ENCODE measurements around the gene FAM107B.

FAM107B gene

DNA sequence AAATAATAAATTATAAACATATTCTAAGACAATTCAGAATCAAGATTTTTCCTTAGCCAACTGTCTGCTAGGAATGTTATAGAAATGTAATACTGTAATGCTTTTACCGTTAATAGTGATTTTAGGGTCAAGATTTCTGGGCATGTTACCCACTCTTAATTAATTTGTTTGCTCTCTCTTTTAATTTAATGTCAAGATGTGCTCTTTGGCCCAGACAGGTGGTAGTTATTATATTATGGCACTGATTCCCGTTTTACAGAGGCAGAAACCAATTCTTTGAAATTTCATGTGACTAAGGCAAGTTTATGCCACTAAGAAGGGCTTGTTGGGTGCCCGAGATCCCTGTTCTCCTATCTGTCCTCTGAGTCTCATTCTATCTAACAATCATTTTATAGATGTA is 959 bp upstream of the FAM107B start:
- DNase-seq: no peak

DNA sequence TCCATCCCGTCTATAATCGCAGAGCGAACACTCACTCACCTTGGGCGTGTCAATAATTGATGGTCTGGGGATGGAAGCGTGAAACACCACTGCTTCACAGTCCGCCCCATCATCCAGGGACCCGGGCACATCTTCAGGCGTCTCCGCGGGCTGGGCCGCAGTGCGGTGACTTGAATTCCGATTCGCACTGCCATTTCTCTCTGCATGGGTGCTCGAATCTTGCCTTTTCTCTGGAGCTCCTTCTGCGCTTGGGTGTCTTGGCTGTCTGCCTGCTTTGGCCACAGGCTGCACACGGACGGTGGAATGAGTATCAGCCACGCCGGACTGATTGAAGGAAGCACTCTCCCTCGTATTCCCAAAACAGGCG is 500 bp downstream of the FAM107B start:
- no peak for DNase-seq

DNA sequence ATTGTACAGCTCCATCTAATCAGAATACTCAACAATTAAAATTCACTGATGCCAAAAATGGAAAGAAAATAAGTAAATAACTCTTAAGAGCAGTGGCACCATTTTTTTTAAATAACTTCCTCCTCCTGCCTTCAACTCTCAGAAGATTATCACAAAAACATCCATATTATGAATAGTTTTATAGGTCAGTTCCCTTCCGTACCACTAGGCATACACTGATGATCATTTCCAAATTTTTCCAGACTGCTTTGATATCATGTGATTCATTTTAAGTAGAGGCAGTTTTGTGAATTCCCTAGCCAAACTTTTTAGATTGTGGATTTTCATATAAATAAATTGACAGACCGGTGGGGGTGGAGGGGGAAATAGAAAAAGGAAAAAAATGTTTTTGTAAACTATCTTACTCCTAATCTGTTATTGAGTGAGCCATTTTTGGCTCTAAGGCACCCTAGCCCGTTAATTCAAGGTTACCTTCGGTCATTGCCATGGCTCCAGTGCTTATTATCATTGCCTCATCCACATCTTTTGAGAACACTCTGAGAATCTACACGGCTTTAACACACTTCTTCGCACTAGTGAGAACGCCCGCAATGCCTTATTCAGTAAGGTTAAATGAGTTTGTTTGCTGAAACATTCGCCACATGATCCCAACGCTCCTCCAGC is 1.0 kb downstream of the FAM107B start:
- no peak for DNase-seq

DNA sequence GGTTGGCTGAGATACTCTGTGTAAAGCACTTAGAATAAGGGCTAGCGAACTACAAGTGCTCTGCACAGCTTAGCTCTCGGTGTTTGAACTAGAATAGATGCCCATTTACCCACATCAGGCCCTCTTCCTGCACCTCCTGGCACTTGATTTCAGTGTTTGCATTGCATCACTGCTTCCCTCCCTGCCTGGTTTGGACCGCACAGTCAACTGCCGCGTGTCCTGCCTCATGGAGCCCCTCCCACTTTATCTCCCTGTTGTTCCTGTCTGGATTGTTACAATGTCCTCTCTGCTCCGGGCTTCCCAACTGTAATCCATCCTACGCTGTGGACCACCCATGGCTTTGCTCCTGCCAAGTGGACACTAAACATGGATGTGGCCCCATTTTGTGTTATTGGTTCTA is 2.3 kb downstream of the FAM107B start:
- no peak for DNase-seq

DNA sequence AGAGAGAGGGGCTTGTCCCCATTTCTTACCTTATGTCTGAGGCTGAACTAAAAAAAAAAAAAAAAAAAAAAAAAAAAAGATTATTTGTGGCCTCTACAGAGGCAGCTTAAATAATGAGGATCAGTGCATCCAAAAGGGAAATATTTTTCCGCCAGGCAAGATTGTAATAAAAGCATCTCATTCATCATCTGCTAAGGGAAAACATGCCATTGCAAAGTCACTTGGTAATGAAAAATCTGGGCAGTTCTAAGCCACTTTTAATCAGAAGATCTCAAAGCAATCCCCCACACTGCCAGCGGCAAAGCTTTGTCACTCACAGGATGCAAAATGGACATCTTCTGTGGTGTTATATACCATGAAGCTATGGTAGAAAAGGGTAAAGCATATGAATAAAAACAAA is 3.8 kb downstream of the FAM107B start:
- DNase-seq: no peak

DNA sequence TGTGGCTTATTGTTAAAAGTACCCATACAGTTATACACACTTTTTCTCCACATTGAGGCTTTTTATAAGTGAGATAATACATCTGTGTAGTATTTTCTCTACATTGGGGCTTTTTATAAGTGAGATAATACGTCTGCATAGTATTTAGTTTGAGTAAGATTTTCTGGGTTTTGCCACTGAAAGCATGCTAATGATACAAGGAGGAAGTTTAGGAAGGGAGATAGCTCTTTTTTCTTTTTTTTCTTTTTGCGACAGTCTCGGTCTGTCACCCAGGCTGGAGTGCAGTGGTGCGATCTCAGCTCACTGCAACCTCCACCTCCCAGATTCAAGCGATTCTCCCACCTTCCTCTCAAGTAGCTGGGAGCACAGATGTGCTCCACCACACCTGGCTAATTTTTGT is 13.3 kb downstream of the FAM107B start:
- DNase-seq: no peak

DNA sequence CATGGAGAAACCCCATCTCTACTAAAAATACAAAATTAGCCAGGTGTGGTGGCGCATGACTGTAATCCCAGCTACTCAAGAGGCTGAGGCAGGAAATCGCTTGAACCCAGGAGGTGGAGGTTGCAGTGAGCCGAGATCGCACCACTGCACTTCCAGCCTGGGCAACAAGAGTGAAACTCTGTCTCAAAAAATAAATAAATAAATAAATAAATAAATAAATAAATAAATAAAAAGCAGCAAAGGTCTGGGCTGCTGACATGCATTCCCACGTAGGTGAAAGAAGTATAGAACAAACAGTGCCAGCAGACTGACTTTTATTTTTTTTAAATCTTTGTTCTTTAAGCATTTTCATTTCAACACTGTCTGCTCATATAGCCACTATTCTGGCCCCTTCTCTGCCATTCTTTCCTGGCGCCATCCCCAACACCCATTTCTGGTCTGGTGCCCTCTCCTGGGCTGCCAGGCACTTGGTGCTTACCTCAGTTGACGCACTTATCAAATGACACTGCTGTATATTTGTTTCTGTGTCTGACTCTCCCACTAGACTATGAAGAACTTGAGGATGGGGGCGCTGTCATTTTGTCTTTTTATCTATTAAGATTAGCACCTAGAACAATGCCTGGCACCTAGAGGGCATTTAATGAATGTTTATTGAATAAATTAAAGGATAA is 15.6 kb downstream of the FAM107B start:
- no peak for DNase-seq

DNA sequence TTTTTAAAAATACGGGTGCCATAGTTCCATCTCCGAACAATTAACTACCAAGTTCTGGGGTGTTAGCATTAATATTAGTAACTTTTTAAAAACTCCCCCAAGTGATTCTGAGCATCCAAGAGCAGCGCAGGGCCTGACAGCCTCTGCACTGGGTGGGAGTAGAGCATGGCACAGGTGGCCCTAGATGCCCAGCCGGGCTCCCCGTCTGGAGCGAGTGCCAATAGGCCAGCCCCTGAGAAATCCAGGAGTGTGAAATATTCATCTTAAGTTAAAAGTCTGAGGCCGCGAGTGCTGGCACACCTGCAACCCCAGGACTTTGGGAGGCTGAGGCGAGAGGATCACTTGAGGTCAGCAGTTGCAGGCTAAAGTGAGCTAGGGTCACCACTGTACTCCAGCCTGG is 16.2 kb downstream of the FAM107B start:
- DNase-seq: no peak

DNA sequence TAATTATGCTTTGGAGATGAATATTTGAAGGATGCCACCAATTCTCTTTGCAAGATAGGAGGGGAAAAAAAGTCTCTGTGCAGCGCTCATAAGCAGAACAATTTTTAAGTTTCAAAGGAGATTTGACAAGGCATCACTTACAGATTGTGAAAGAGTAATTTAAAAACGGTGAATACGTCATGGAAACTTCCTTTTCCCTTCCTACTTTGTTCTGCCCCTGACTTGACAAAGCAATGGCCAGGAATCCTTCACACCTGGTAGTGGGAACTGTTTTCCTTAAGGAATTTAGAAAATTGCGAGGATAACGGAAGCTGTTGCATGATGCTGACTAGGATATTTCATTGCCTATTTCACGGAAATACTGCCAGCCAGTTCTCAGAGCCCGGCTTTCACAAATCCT is 16.7 kb downstream of the FAM107B start:
- no peak for DNase-seq

DNA sequence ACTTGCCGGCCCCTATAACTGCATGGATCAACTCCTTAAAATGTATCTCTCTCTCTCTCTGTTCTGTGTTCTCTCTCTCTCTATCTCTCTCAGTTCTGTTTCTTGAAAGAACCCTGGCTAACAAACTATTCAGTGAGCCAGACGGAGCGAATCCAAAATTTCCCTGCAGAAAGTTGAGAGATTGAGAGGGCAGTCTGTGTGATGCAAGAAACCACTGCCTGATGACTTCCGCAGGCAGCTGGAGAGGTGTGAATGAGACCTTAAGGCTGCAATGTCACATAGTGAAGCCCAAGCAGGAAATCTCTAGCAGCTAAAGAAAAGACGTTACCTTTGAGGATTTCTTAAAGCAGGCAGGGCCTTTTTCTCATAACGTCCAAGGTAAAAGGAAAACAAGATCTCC is 17.3 kb downstream of the FAM107B start:
- DNase-seq: no peak

DNA sequence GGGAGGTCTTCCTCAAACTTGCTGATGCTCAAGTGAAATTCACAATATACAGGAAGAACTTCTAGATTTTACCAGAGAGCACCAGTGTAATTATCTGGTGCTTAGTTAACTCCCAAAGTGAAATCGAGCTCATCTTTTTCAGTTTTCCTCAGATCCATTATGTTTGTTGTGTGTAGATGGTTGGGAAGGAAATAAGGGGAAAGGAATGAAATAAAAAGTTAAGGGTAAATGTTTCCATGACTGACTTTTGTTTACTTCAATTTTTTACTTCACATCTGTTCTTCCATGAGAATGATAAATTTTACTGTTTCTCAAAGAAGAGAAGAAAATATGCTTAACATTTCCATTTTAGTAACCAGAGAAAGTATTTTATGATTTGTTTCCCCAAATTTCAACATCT is 21.3 kb downstream of the FAM107B start:
- no peak for DNase-seq

DNA sequence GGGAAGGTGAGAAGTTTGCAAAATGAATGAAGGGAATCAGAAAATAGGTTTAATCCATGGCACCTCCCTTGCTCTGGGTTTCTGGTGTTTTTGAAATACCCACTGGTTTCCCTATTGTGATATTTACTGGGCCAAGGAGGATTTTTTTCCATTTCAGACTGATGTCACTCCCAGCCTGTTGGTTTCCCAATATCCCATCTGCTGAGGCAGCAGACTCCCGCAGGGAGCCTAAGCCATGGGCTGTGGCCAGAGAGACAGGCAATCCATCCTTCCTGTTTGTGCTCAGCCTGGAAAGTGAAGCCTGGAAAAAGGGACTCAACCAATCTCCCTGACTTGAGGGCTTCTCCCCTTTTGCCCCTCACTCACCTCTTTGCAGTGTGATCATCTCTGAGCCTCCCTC is 22.8 kb downstream of the FAM107B start:
- DNase-seq: no peak

DNA sequence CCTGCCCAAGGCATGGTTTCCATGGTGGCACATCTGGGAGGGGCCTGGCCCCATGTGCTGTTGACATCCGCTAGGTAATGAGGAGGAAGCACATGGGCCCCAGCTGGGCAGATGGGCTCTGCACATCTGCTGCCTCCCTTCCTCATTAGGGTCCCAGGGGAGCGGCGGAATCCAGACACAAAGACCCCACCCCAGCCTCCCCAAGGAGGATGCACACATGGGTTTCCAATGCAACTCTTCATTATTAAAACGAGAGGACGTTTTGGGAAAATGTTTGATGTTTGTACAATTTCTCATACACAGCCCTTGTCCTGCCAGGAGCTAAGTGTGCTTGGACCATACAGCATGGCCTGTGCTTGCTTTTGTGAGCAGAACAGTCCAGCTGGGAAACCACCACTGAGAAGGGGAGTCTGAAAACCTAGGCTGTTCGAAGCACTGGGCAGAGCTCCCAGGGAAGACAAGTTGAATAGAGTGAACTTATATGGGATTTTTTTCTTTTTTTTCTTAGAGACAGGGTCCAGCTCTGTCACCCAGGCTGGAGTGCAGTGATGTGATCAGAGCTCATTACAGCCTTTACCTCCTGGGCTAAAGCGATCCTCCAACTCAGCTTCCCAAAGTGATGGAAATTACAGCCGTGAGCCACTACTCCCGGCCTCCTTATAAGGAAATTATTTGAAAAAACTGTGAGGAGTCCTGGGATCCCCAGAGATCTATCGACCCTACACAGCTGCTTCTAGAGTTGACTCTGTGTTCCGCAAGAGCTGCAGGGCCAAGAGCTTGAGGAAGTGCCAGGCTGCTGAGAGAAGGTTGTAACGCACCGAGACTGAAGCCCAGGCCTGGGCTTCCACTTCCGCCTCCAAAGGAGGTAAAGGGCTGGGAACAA is 23.4 kb downstream of the FAM107B start:
- DNase-seq: no peak

DNA sequence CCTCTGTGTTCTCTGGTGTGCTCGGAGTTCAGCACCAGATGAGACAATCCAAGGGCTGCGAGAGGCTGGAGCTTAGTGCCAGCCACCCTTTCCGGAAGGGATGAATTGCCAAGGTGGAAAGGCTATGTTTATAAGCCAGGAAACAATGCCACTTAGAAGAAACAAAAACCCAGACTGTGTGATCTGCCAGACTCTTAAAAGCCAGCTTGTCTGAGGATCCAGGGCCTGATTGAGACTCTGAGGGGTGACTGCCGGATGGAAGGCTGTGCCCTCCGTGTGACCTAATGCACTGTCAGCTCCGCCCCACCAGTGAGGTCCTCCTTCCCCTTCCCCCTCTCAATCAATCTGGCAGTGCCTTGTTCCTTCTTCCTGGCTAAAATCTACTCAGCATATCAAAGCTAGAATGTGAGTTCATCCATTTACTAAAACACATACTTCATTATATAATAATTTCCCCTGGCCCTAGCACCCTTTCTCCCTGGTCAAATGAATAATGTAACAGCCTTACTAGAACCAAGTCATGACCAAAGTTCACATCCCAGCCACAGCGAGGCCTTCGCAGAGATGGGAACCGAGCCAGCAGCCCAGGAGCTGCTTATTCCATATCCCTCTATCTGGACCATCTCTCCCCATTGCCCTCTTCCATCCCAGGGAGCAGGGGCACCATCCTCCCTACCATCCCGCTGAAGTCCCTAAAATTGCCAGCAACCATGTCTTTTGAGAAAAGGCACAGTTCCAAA is 25.5 kb downstream of the FAM107B start:
- no peak for DNase-seq

DNA sequence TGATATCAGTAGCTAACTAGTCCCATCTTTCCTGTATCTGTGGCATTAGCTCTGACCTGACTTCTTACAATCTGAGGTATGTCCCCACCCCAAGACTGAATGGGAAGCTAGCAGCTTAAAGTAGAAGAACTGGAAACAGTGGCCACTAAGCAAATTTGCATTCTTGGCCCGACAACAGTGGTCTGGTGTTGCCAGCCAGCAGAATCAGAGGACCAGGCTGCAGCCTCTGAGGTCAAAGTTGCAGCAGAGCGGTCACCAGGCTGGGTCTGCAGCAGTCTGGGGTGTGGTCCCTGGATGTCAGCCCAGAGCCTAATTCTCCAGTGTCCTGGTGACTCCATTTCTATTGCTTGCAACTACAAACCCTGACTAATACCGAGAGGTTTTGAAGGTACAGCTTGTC is 26.3 kb downstream of the FAM107B start:
- DNase-seq: no peak

DNA sequence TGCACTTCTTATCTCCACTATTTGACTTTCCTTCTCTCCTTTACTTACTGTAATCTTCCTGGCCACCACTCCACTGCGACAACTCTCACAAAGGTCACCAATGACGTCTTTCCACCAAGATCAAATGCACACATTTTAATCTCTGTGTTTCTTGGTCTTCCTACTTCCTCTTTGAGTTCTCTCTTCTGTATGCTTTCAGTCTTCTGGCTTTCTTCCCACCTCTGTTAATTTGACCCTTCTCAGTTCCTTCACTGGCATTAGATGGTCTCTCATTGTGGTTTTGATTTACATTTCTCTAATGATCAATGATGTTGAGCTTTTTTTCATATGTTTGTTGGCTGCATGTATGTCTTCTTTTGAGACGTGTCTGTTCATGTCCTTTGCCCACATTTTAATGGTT is 31.9 kb downstream of the FAM107B start:
- DNase-seq: no peak

DNA sequence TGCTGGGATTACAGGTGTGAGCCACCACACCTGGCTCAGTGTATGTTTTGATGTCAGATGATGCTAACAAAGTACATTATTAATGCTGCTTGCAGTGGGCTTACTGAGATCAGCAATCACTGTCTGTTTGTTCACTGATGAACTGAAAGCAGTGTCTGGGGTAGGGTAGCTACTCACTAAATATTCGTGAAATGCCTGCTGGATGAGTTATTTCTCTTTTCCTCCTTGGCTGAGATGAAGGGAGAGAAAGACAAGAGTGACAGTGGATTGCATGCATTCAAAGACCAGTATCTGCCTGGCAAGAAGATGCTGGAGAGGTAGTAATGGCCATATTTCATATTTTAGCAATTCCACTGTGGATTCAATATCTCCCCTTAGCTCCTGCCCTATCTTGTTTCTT is 32.3 kb downstream of the FAM107B start:
- no peak for DNase-seq

DNA sequence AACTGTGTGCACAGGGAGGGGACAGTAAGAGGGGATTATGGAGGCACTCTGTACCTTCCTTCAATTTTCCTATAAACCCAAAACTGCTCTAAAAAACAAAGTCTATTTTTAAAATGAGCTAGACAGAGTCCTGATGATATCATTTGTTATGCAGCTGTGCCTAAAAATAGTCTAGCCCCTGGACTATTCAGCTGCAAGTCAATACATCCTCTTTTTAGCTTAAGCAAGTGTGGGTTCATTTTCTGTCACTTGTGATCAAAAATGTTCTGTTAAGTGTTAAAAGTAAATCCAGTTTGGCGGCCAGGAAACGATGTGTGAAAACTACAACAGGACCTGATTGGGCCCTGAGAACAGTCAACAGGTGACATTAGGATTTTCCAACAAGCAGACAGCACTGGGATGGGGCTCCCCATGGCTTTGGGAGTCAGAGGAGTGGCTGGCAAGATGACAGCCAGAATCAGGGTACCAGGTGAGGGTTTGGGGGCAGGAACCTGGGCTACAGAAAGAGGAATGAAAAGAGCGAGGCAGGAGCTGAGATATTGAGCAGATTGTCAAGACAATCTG is 33.9 kb downstream of the FAM107B start:
- DNase-seq: no peak

DNA sequence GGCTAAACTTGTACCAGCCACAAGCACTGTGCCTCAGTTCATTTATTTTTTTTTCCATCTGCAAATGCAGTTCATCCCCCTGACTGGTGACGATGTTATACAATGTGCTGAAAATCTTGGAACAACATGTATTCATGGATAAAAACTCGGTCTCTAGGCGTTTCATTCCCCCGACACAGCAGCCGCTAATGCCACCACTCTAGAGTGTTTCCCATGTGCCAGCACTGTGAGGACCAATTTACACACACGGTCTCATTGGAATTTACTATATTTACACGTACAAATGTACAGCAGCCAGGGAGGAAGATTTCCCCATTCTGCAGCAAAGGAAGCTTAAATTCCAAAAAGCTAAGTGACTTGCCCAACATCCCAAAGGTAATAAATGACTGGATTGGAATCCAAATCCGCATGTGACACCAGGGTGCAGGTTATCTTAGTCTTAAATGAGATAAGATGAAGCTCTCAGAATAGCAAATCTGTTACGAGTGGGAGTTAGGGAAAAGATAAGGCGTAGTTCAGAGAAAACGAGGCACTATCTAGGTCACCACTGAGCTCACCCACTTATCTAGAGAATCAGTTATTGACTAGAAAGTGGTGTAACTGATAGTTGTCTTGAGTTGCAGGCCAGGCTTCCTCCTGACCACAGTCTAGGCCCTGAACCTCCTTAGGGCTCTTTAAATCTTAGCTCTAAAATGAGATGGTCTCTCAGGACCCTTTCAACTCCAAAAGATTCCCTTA is 36.7 kb downstream of the FAM107B start:
- no peak for DNase-seq

DNA sequence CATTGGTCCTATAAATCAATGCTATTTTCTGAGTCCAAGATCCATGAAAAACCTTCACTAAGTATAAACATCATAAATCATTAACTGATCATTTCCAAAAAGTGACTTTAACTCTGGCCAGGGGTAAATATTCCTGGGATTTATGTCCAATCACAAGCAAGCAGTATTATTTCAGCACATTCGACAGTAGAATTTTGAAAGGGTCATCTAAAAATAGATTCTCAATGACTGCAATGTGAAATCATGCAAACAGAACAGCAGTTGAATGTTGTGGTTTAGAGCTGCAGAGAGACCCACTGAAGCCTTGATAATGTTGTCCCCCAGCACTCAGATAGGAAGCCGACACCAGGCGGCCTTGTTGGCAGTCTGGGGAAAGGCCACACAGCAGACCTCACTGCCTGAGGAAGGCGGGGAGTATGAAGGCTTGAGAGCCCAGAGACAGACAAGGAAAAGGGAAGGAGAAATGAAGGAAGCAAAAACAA is 38.1 kb downstream of the FAM107B start:
- no peak for DNase-seq

DNA sequence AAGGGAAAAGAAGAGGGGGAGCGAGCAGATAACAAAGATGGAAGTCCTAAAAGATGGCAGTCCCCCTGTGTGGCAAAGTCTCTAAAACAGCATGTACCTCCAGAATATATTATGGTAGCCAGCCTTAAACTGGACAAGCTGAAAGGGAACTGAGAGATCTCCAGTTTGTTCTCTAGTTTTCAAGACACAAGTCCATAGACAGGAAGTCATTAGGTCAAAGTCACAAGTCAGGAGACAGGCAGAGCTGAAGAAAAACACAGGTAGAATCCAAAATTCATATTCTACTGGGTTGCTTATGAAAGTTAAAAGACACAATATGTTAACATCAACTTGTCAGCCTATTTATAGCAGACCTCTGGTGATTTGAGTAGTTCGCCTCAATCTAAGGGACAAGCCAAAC is 38.7 kb downstream of the FAM107B start:
- DNase-seq: no peak

DNA sequence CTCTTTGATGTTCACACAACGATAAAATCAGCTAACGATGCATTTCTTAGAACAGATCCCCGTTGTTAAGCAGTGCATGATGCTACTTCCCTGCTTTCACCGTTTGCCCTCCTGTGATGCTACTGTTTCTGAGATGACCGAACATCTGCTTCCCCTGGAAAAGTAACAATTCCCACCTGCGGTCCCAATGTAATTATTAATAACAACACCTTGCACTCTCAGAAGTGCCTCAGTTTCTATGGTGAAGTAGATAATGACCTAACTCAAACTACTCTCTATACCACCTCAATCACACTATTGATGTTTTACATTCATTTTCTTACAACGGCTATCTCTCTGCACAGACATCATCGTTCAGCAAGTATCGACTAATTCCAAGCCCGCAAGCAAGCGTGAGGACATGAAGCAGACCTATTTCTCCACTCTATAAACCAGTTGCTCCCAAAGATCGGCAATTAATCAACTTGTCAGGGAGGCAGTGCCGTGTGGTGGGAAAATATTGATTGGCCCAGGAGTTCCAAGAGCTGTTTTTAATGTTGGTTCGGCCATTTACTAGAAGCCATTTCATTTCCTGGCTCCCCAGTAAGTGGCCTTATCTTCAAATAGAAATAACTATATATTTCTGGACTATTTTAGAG is 42.7 kb downstream of the FAM107B start:
- DNase-seq: peak; percentile 49

All from NCI-H774 (cell line).